Measurements from ENCODE around the gene SEPTIN3. TPM values are rescaled to one million over a fixed set of nuclear protein-coding genes. Genes with fewer than 3 reads are reported as not detected.

Gene SEPTIN3
- polyA plus RNA-seq, 1 experiment: 0.22 TPM

DNA sequence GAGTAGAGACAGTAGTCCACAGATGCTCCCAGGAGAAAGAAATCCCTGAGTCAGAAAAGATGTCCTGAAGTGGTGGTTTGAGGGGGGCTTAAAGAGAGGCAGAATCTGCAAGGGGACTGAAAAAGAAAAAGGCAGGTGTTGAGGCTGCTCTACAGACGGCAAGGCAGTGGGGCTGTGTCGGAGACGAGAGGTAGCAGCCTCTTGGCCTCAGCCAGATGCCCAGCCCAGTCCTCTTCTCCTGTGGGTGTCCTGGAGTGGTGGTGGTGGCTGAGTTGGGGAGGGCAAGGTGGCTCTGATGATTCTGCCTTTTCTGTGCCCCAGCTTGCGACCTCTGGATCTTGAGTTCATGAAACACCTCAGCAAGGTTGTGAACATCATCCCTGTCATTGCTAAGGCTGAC is 20.0 kb downstream of the SEPTIN3 start:
- H3K4me3 ChIP-seq (ENCODE audit: low read depth, low read length): no peak overlapping the region
- DNase-seq (ENCODE audit: low read depth, low spot score): no peak
- CTCF ChIA-PET: no interaction called here
- no peaks in the 10 kb centered on the region for H3K9me3 ChIP-seq (ENCODE audit: control insufficient read depth, insufficient read depth, low read length)
- TF ChIP-seq, protein P1, sequence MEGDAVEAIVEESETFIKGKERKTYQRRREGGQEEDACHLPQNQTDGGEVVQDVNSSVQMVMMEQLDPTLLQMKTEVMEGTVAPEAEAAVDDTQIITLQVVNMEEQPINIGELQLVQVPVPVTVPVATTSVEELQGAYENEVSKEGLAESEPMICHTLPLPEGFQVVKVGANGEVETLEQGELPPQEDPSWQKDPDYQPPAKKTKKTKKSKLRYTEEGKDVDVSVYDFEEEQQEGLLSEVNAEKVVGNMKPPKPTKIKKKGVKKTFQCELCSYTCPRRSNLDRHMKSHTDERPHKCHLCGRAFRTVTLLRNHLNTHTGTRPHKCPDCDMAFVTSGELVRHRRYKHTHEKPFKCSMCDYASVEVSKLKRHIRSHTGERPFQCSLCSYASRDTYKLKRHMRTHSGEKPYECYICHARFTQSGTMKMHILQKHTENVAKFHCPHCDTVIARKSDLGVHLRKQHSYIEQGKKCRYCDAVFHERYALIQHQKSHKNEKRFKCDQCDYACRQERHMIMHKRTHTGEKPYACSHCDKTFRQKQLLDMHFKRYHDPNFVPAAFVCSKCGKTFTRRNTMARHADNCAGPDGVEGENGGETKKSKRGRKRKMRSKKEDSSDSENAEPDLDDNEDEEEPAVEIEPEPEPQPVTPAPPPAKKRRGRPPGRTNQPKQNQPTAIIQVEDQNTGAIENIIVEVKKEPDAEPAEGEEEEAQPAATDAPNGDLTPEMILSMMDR (IDR thresholded peaks at IDR 0.05; ENCODE audit: low read depth, low read length): no peak
- POLR2A ChIA-PET: no interaction called here
- H3K27ac ChIP-seq (ENCODE audit: low read depth, low read length): no peak overlapping the region
- peaks cover 3% of the 10 kb centered on the region for H3K27me3 ChIP-seq (ENCODE audit: control insufficient read depth, insufficient read depth, low read length)

DNA sequence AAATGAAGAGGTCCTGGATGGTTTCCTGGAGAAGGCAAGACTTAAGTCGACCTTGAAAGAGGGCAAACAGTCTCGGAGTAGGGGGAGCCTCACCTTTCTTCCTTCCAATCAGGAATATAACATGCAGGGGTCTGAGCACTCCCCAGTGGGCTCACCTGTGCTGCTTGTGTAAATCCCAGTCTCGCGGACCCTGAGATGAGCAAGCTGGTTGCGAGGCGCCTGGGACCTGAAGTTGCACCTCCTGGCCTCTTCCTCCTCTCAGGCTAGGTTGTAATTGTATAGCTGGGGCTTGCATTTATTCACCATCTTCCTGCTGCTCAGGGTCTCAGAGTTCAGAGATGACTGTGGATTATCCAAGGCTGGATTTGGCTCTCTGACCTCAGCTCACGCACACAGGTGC is 21.9 kb downstream of the SEPTIN3 start:
- peaks cover 6% of the 10 kb centered on the region for H3K27me3 ChIP-seq (ENCODE audit: control insufficient read depth, insufficient read depth, low read length)
- no peak overlapping the region for H3K27ac ChIP-seq (ENCODE audit: low read depth, low read length)
- CTCF ChIA-PET: no interaction called here
- no peak overlapping the region for H3K4me3 ChIP-seq (ENCODE audit: low read depth, low read length)
- H3K9me3 ChIP-seq (ENCODE audit: control insufficient read depth, insufficient read depth, low read length): no peaks in the 10 kb centered on the region
- DNase-seq (ENCODE audit: low read depth, low spot score): no peak
- POLR2A ChIA-PET: no interaction called here
- TF ChIP-seq, protein P1 (IDR thresholded peaks at IDR 0.05; ENCODE audit: low read depth, low read length): no peak

- no peak overlapping the region for H3K27ac ChIP-seq (ENCODE audit: low read depth, low read length)
- ChIA-PET CTCF (interaction anchor here (0.7 kb wide), 2 partner anchors 119 to 449 kb away, joined by 3 to 4 read pairs; no protein-coding TSS in a partner anchor), POLR2A (no interaction called here)
- peaks cover 15% of the 10 kb centered on the region for H3K27me3 ChIP-seq (ENCODE audit: control insufficient read depth, insufficient read depth, low read length)
- TF ChIP-seq, protein P1 (IDR thresholded peaks at IDR 0.05; ENCODE audit: low read depth, low read length): no peak
- DNase-seq (ENCODE audit: low read depth, low spot score): no peak
- H3K9me3 ChIP-seq (ENCODE audit: control insufficient read depth, insufficient read depth, low read length): no peaks in the 10 kb centered on the region
- no peak overlapping the region for H3K4me3 ChIP-seq (ENCODE audit: low read depth, low read length)
Observed at GRCh38 chr22:41992496-41992895, 23.3 kb downstream of the SEPTIN3 start.

DNA sequence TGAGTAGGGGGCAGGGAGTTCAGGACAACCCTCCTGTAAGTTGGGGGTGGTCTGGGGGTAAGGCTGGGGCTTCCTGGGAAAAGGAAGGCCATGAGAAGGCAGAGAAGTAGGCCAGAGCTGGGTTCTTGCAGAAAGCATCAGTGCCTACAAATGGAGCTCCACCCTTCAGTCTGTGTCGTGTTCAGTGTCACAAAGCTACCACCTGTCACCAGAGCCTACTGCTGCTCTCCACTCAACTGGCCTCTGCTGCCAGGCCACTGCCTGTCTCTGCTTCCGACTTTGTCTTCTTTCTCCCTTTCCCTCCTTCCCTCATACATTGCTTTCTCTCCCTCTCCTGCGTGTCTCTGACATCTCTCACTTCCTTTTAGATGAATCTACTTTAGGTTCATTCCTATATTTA is 26.0 kb downstream of the SEPTIN3 start:
- CTCF ChIA-PET: no interaction called here
- Histone ChIP-seq H3K9me3 (ENCODE audit: control insufficient read depth, insufficient read depth, low read length) (peaks cover 13% of the 10 kb centered on the region), H3K4me3 (ENCODE audit: low read depth, low read length) (no peak overlapping the region), H3K27me3 (ENCODE audit: control insufficient read depth, insufficient read depth, low read length) (peaks cover 16% of the 10 kb centered on the region), H3K27ac (ENCODE audit: low read depth, low read length) (no peak overlapping the region)
- POLR2A ChIA-PET: interaction anchor here (0.7 kb wide), 1 partner anchor 350 kb away, joined by 6 read pairs; no protein-coding TSS in a partner anchor
- TF ChIP-seq, protein P1 (IDR thresholded peaks at IDR 0.05; ENCODE audit: low read depth, low read length): no peak
- no peak for DNase-seq (ENCODE audit: low read depth, low spot score)

DNA sequence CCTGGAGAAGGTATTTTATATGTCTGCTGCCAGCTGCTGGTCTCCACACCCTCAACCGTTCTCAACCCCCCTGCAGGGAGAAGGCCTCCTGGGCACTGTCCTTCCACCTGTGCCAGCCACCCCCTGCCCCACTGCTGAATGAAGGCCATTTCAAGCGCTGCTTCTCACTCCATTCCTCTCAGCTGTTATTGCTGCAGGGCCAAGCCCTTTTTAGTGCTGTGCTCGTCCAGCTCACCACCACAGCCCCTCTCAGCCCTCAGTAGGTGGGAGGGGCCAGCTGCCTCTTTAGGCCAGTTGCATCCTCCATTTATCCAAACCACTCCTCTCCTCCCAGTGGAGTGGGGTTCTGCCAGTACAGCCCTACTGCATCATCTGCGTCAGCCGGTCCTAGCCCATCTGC is 27.6 kb downstream of the SEPTIN3 start:
- peaks cover 15% of the 10 kb centered on the region for H3K9me3 ChIP-seq (ENCODE audit: control insufficient read depth, insufficient read depth, low read length)
- H3K4me3 ChIP-seq (ENCODE audit: low read depth, low read length): no peak overlapping the region
- H3K27me3 ChIP-seq (ENCODE audit: control insufficient read depth, insufficient read depth, low read length): peaks cover 16% of the 10 kb centered on the region
- H3K27ac ChIP-seq (ENCODE audit: low read depth, low read length): no peak overlapping the region
- ChIA-PET CTCF (interaction anchor here (0.7 kb wide), 1 partner anchor 447 kb away, joined by 3 read pairs; no protein-coding TSS in a partner anchor), POLR2A (no interaction called here)
- TF ChIP-seq, protein P1 (IDR thresholded peaks at IDR 0.05; ENCODE audit: low read depth, low read length): no peak
- no peak for DNase-seq (ENCODE audit: low read depth, low spot score)
